HEK293 (cell line): ENCODE results near the gene ARSB.

Experiments
- GLI4 ChIP-seq: fragments of 450-650 bp; formaldehyde crosslinking; IDR thresholded peaks from 2 replicates; pipeline ENCODE4 v1.5.1; 2016; ENCODE audit warnings: missing biosample characterization, missing genetic modification characterization
- HOXC10 ChIP-seq: sonication (generic); formaldehyde crosslinking; IDR thresholded peaks from 2 replicates; pipeline ENCODE4 v1.8.1; 2023; ENCODE audit warnings: mild to moderate bottlenecking, missing genetic modification reagents
- IKZF3 ChIP-seq: fragments of 450-650 bp; IDR thresholded peaks from 2 replicates; pipeline ENCODE4 v1.5.0; 2018; ENCODE audit warnings: missing biosample characterization, mild to moderate bottlenecking, missing genetic modification characterization, moderate library complexity
- MEIS1 ChIP-seq: sonication (generic); formaldehyde crosslinking; IDR thresholded peaks from 2 replicates; pipeline ENCODE4 v1.8.1; 2022; ENCODE audit warnings: missing genetic modification reagents, mild to moderate bottlenecking, borderline replicate concordance
- MYNN ChIP-seq: fragments of 450-650 bp; formaldehyde crosslinking; IDR thresholded peaks from 2 replicates; pipeline ENCODE4 v1.5.1; 2016; ENCODE audit warnings: missing biosample characterization, missing genetic modification characterization, borderline replicate concordance
- OVOL3 ChIP-seq: fragments of 450-650 bp; formaldehyde crosslinking; IDR thresholded peaks from 2 replicates; pipeline ENCODE4 v1.5.1; 2016; ENCODE audit warnings: missing biosample characterization, missing genetic modification characterization
- REPIN1 ChIP-seq: fragments of 450-650 bp; formaldehyde crosslinking; IDR thresholded peaks from 2 replicates; pipeline ENCODE4 v1.5.1; 2017; ENCODE audit warnings: missing biosample characterization, missing genetic modification characterization, low read depth
- ZBTB7A ChIP-seq: fragments of 450-650 bp; formaldehyde crosslinking; IDR thresholded peaks from 2 replicates; pipeline ENCODE4 v1.5.1; 2016; ENCODE audit warnings: low read depth, missing biosample characterization, missing genetic modification characterization
- ZFP37 ChIP-seq: fragments of 450-650 bp; formaldehyde crosslinking; IDR thresholded peaks from 2 replicates; pipeline ENCODE4 v1.5.1; 2016; ENCODE audit warnings: missing biosample characterization, missing genetic modification characterization
- ZNF114 ChIP-seq: fragments of 450-650 bp; formaldehyde crosslinking; IDR thresholded peaks from 2 replicates; pipeline ENCODE4 v1.5.0; 2017; ENCODE audit warnings: missing biosample characterization, missing genetic modification characterization
- ZNF175 ChIP-seq: fragments of 450-650 bp; formaldehyde crosslinking; IDR thresholded peaks from 2 replicates; pipeline ENCODE4 v1.5.1; 2016; ENCODE audit warnings: missing biosample characterization, missing genetic modification characterization
- ZNF2 ChIP-seq: fragments of 450-650 bp; formaldehyde crosslinking; IDR thresholded peaks from 2 replicates; pipeline ENCODE4 v1.5.1; 2016; ENCODE audit warnings: missing biosample characterization, missing genetic modification characterization
- ZNF239 ChIP-seq: fragments of 450-650 bp; formaldehyde crosslinking; IDR thresholded peaks from 2 replicates; pipeline ENCODE4 v1.5.1; 2016; ENCODE audit warnings: missing biosample characterization, missing genetic modification characterization
- ZNF248 ChIP-seq: fragments of 450-650 bp; formaldehyde crosslinking; IDR thresholded peaks from 2 replicates; pipeline ENCODE4 v1.5.1; 2017; ENCODE audit warnings: missing biosample characterization, missing genetic modification characterization
- ZNF292 ChIP-seq: fragments of 450-650 bp; formaldehyde crosslinking; IDR thresholded peaks from 2 replicates; pipeline ENCODE4 v1.5.1; 2016; ENCODE audit warnings: low read depth, missing biosample characterization, missing genetic modification characterization, borderline replicate concordance
- ZNF350 ChIP-seq: fragments of 450-650 bp; formaldehyde crosslinking; IDR thresholded peaks from 2 replicates; pipeline ENCODE4 v1.5.0; 2017; ENCODE audit warnings: missing biosample characterization, mild to moderate bottlenecking, missing genetic modification characterization
- ZNF416 ChIP-seq: fragments of 450-650 bp; formaldehyde crosslinking; IDR thresholded peaks from 2 replicates; pipeline ENCODE4 v1.5.1; 2016; ENCODE audit warnings: missing biosample characterization, missing genetic modification characterization
- ZNF510 ChIP-seq: fragments of 450-650 bp; formaldehyde crosslinking; IDR thresholded peaks from 2 replicates; pipeline ENCODE4 v1.5.1; 2018; ENCODE audit warnings: mild to moderate bottlenecking, missing genetic modification characterization, missing biosample characterization; ENCODE audit not compliant: insufficient replicate concordance
- ZNF548 ChIP-seq: fragments of 450-650 bp; formaldehyde crosslinking; IDR thresholded peaks from 2 replicates; pipeline ENCODE4 v1.5.1; 2016; ENCODE audit warnings: missing biosample characterization, missing genetic modification characterization
- ZNF560 ChIP-seq: fragments of 450-650 bp; formaldehyde crosslinking; IDR thresholded peaks from 2 replicates; pipeline ENCODE4 v1.5.1; 2017; ENCODE audit warnings: missing biosample characterization, missing genetic modification characterization, borderline replicate concordance
- ZNF561 ChIP-seq: fragments of 450-650 bp; IDR thresholded peaks from 2 replicates; pipeline ENCODE4 v1.5.1; 2018; ENCODE audit warnings: missing biosample characterization, missing genetic modification characterization, borderline replicate concordance
- ZNF585B ChIP-seq: fragments of 450-650 bp; formaldehyde crosslinking; IDR thresholded peaks from 2 replicates; pipeline ENCODE4 v1.5.1; 2016; ENCODE audit warnings: missing biosample characterization, missing genetic modification characterization
- ZNF658 ChIP-seq: fragments of 450-650 bp; formaldehyde crosslinking; IDR thresholded peaks from 2 replicates; pipeline ENCODE4; 2016; ENCODE audit warnings: missing biosample characterization, missing genetic modification characterization
- ZNF660 ChIP-seq: fragments of 450-650 bp; IDR thresholded peaks from 2 replicates; pipeline ENCODE4 v1.5.1; 2018; ENCODE audit warnings: missing biosample characterization, mild to moderate bottlenecking, missing genetic modification characterization
- ZNF76 ChIP-seq: fragments of 450-650 bp; formaldehyde crosslinking; IDR thresholded peaks from 2 replicates; pipeline ENCODE4; 2016; ENCODE audit warnings: low read depth, missing biosample characterization, missing genetic modification characterization, borderline replicate concordance
- ZXDB ChIP-seq: fragments of 450-650 bp; formaldehyde crosslinking; IDR thresholded peaks from 2 replicates; pipeline ENCODE4 v1.5.1; 2016; ENCODE audit warnings: missing biosample characterization, missing genetic modification characterization
- TF ChIP-seq, protein P1 (sequence below): fragments of 450-650 bp; formaldehyde crosslinking; IDR thresholded peaks from 2 replicates; pipeline ENCODE4 v1.5.1; 2017; ENCODE audit warnings: missing biosample characterization, missing genetic modification characterization
- TF ChIP-seq, protein P2 (sequence below): fragments of 450-650 bp; IDR thresholded peaks from 2 replicates; pipeline ENCODE4 v1.5.1; 2018; ENCODE audit warnings: missing biosample characterization, mild to moderate bottlenecking, missing genetic modification characterization
- TF ChIP-seq, protein P3 (sequence below): fragments of 450-650 bp; formaldehyde crosslinking; IDR thresholded peaks from 2 replicates; pipeline ENCODE4 v1.5.1; 2016; ENCODE audit warnings: missing biosample characterization, missing genetic modification characterization
- TF ChIP-seq, protein P4 (sequence below): fragments of 450-650 bp; formaldehyde crosslinking; IDR thresholded peaks from 2 replicates; pipeline ENCODE4 v1.5.1; 2016; ENCODE audit warnings: missing biosample characterization, missing genetic modification characterization
- TF ChIP-seq, protein P5 (sequence below): fragments of 450-650 bp; formaldehyde crosslinking; IDR thresholded peaks from 2 replicates; pipeline ENCODE4 v1.5.1; 2017; ENCODE audit warnings: missing biosample characterization, missing genetic modification characterization

The ARSB gene

DNA sequence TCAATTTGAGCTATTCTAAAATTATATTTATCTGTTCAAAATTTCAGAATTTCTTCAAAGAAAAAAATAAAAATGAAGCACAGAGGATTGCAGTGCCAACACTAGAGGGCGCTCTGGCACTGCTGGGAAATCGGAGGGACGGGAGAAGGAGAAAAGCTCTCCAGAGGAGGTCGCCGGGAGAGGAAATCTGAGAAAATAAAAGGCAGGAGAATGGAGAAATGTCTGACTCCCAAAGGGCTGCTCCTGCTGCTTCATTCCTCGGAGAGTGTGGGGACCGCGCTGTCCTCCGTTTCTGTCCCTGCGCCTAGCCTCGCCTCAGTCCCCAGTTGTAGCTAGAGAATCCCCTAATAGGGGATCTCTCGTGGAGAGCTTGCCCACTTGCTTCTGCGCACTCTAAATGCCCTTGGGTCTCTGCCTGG, 40.0 kb upstream of the ARSB start (continued):
- TF ChIP-seq, protein P1, sequence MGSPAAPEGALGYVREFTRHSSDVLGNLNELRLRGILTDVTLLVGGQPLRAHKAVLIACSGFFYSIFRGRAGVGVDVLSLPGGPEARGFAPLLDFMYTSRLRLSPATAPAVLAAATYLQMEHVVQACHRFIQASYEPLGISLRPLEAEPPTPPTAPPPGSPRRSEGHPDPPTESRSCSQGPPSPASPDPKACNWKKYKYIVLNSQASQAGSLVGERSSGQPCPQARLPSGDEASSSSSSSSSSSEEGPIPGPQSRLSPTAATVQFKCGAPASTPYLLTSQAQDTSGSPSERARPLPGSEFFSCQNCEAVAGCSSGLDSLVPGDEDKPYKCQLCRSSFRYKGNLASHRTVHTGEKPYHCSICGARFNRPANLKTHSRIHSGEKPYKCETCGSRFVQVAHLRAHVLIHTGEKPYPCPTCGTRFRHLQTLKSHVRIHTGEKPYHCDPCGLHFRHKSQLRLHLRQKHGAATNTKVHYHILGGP (tag by site-specific recombination), result no peak
- no peak for TF ChIP-seq ZNF658 (tag by site-specific recombination)
- TF ChIP-seq ZNF239 (tag by site-specific recombination), result no peak
- no peak for TF ChIP-seq ZNF416 (tag by site-specific recombination)
- no peak for TF ChIP-seq MYNN (tag by site-specific recombination)
- TF ChIP-seq, protein P2, sequence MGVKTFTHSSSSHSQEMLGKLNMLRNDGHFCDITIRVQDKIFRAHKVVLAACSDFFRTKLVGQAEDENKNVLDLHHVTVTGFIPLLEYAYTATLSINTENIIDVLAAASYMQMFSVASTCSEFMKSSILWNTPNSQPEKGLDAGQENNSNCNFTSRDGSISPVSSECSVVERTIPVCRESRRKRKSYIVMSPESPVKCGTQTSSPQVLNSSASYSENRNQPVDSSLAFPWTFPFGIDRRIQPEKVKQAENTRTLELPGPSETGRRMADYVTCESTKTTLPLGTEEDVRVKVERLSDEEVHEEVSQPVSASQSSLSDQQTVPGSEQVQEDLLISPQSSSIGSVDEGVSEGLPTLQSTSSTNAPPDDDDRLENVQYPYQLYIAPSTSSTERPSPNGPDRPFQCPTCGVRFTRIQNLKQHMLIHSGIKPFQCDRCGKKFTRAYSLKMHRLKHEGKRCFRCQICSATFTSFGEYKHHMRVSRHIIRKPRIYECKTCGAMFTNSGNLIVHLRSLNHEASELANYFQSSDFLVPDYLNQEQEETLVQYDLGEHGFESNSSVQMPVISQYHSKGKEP (tag by site-specific recombination), result no peak
- TF ChIP-seq, protein P3, sequence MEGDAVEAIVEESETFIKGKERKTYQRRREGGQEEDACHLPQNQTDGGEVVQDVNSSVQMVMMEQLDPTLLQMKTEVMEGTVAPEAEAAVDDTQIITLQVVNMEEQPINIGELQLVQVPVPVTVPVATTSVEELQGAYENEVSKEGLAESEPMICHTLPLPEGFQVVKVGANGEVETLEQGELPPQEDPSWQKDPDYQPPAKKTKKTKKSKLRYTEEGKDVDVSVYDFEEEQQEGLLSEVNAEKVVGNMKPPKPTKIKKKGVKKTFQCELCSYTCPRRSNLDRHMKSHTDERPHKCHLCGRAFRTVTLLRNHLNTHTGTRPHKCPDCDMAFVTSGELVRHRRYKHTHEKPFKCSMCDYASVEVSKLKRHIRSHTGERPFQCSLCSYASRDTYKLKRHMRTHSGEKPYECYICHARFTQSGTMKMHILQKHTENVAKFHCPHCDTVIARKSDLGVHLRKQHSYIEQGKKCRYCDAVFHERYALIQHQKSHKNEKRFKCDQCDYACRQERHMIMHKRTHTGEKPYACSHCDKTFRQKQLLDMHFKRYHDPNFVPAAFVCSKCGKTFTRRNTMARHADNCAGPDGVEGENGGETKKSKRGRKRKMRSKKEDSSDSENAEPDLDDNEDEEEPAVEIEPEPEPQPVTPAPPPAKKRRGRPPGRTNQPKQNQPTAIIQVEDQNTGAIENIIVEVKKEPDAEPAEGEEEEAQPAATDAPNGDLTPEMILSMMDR (tag by site-specific recombination), result peak; percentile 82
- no peak for TF ChIP-seq ZNF175 (tag by site-specific recombination)
- TF ChIP-seq ZNF76 (tag by site-specific recombination), result no peak
- TF ChIP-seq ZNF660 (tag by site-specific recombination), result peak; percentile 73
- TF ChIP-seq ZNF2, result no peak
- TF ChIP-seq ZNF114 (tag by site-specific recombination), result no peak
- TF ChIP-seq OVOL3 (tag by site-specific recombination), result no peak
- TF ChIP-seq, protein P4, sequence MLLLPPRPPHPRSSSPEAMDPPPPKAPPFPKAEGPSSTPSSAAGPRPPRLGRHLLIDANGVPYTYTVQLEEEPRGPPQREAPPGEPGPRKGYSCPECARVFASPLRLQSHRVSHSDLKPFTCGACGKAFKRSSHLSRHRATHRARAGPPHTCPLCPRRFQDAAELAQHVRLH (tag by site-specific recombination), result no peak
- no peak for TF ChIP-seq MEIS1 (CRISPR knock-in tag)
- TF ChIP-seq ZNF350 (tag by site-specific recombination), result no peak
- no peak for TF ChIP-seq ZNF560 (tag by site-specific recombination)
- TF ChIP-seq ZNF510 (tag by site-specific recombination), result no peak
- 0 out of 2 replicates have a peak, but pooled peaks have one; percentile 46 for TF ChIP-seq ZFP37
- TF ChIP-seq, protein P5, sequence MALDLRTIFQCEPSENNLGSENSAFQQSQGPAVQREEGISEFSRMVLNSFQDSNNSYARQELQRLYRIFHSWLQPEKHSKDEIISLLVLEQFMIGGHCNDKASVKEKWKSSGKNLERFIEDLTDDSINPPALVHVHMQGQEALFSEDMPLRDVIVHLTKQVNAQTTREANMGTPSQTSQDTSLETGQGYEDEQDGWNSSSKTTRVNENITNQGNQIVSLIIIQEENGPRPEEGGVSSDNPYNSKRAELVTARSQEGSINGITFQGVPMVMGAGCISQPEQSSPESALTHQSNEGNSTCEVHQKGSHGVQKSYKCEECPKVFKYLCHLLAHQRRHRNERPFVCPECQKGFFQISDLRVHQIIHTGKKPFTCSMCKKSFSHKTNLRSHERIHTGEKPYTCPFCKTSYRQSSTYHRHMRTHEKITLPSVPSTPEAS (tag by site-specific recombination), result no peak
- no peak for TF ChIP-seq HOXC10
- TF ChIP-seq ZNF292 (tag by site-specific recombination), result no peak
- no peak for TF ChIP-seq ZNF561 (tag by site-specific recombination)
- no peak for TF ChIP-seq ZNF548 (tag by site-specific recombination)
- TF ChIP-seq IKZF3, result peak; percentile 72
- TF ChIP-seq REPIN1 (tag by site-specific recombination), result no peak
- TF ChIP-seq GLI4 (tag by site-specific recombination), result no peak
- TF ChIP-seq ZXDB (tag by site-specific recombination), result no peak
- no peak for TF ChIP-seq ZNF585B (tag by site-specific recombination)
- TF ChIP-seq ZBTB7A (tag by site-specific recombination), result no peak
- TF ChIP-seq ZNF248 (tag by site-specific recombination), result no peak
